ENCODE measurements around the gene CRIP1.

- TF ChIP-seq CTCF (IDR thresholded peaks at IDR 0.05; ENCODE audit: low read depth, low read length) (no peak), EZH2phosphoT487 (IDR thresholded peaks at IDR 0.05; ENCODE audit: low read depth) (no peak)
These were observed 1.7 kb upstream of the CRIP1 start for GRCh38 chr14:105484997-105485393.

Measured in OCI-LY3 (cell line).